T-helper 2 cell treated with Interferon-gamma antibody and Interleukin-4, amounts not matched to agents 5 μg/mL and 100 μg/mL, for 36 hours (primary cell): ENCODE data around the gene PTPRM.
A peak's percentile ranks its signal among the peaks of the same experiment; 100 is the strongest.

Experiments used
- DNase-seq: peaks from one replicate; pipeline ENCODE4 v3.0.0; 2021; ENCODE audit warnings: low spot score
- H3K27ac Mint-ChIP-seq: one replicate; pipeline ENCODE4 v1.8.0; 2021; ENCODE audit warnings: mild to moderate bottlenecking, mixed read lengths
- H3K27me3 Mint-ChIP-seq: one replicate; pipeline ENCODE4 v1.8.0; 2021; ENCODE audit warnings: low read depth, mixed read lengths
- H3K36me3 Mint-ChIP-seq: one replicate; pipeline ENCODE4 v1.8.0; 2021; ENCODE audit warnings: low read depth, mixed read lengths
- H3K4me1 Mint-ChIP-seq: one replicate; pipeline ENCODE4 v1.8.0; 2021; ENCODE audit warnings: low read depth, mixed read lengths
- H3K4me3 Mint-ChIP-seq: one replicate; pipeline ENCODE4 v1.8.0; 2022; ENCODE audit warnings: mild to moderate bottlenecking, moderate library complexity, mixed read lengths
- H3K9me3 Mint-ChIP-seq: one replicate; pipeline ENCODE4 v1.8.0; 2021; ENCODE audit warnings: mixed read lengths

PTPRM gene

GRCh38 chr18:8034674-8035073, 467.6 kb downstream of the PTPRM start:
- no peak overlapping the region for H3K4me3 Mint-ChIP-seq
- peaks cover 2% of the 10 kb centered on the region for H3K4me1 Mint-ChIP-seq
- H3K27ac Mint-ChIP-seq = no peak overlapping the region
- no peaks in the 10 kb centered on the region for H3K27me3 Mint-ChIP-seq
- peaks cover 3% of the 10 kb centered on the region for H3K9me3 Mint-ChIP-seq
- H3K36me3 Mint-ChIP-seq = no peaks in the 10 kb centered on the region
- DNase-seq = no peak

GRCh38 chr18:8036551-8036950, 469.4 kb downstream of the PTPRM start:
- H3K4me1 Mint-ChIP-seq = peaks cover 2% of the 10 kb centered on the region
- DNase-seq = no peak
- H3K36me3 Mint-ChIP-seq = no peaks in the 10 kb centered on the region
- H3K27me3 Mint-ChIP-seq = no peaks in the 10 kb centered on the region
- H3K4me3 Mint-ChIP-seq = no peak overlapping the region
- H3K9me3 Mint-ChIP-seq = no peaks in the 10 kb centered on the region
- no peak overlapping the region for H3K27ac Mint-ChIP-seq

- H3K27ac Mint-ChIP-seq = no peak overlapping the region
- no peak for DNase-seq
- no peaks in the 10 kb centered on the region for H3K27me3 Mint-ChIP-seq
- no peaks in the 10 kb centered on the region for H3K9me3 Mint-ChIP-seq
- H3K4me1 Mint-ChIP-seq = peaks cover 2% of the 10 kb centered on the region
- H3K4me3 Mint-ChIP-seq = no peak overlapping the region
- no peaks in the 10 kb centered on the region for H3K36me3 Mint-ChIP-seq
Measured at GRCh38 chr18:8037296-8037695, 470.2 kb downstream of the PTPRM start.

GRCh38 chr18:8040021-8040420, 472.9 kb downstream of the PTPRM start:
- Mint-ChIP-seq H3K4me1 (peaks cover 2% of the 10 kb centered on the region), H3K27me3 (no peaks in the 10 kb centered on the region), H3K4me3 (no peak overlapping the region), H3K27ac (no peak overlapping the region), H3K36me3 (no peaks in the 10 kb centered on the region), H3K9me3 (no peaks in the 10 kb centered on the region)
- no peak for DNase-seq

GRCh38 chr18:8041526-8042111, 474.5 kb downstream of the PTPRM start:
- DNase-seq = no peak
- Mint-ChIP-seq H3K4me3 (no peak overlapping the region), H3K9me3 (no peaks in the 10 kb centered on the region), H3K36me3 (no peaks in the 10 kb centered on the region), H3K4me1 (peaks cover 9% of the 10 kb centered on the region), H3K27me3 (no peaks in the 10 kb centered on the region), H3K27ac (no peak overlapping the region)

GRCh38 chr18:8044004-8044403, 476.9 kb downstream of the PTPRM start:
- Mint-ChIP-seq H3K9me3 (no peaks in the 10 kb centered on the region), H3K4me3 (no peak overlapping the region), H3K27me3 (no peaks in the 10 kb centered on the region), H3K4me1 (peaks cover 7% of the 10 kb centered on the region), H3K27ac (no peak overlapping the region), H3K36me3 (no peaks in the 10 kb centered on the region)
- no peak for DNase-seq

GRCh38 chr18:8045160-8045883, 478.2 kb downstream of the PTPRM start:
- no peaks in the 10 kb centered on the region for H3K9me3 Mint-ChIP-seq
- H3K36me3 Mint-ChIP-seq = no peaks in the 10 kb centered on the region
- H3K27ac Mint-ChIP-seq = no peak overlapping the region
- H3K4me1 Mint-ChIP-seq = peaks cover 7% of the 10 kb centered on the region
- H3K27me3 Mint-ChIP-seq = no peaks in the 10 kb centered on the region
- no peak for DNase-seq
- no peak overlapping the region for H3K4me3 Mint-ChIP-seq

- Mint-ChIP-seq H3K36me3 (no peaks in the 10 kb centered on the region), H3K9me3 (no peaks in the 10 kb centered on the region), H3K4me3 (no peak overlapping the region), H3K27me3 (no peaks in the 10 kb centered on the region), H3K27ac (no peak overlapping the region), H3K4me1 (peaks cover 8% of the 10 kb centered on the region)
- DNase-seq = peak; percentile 43
Measured at GRCh38 chr18:8045884-8046281, 478.8 kb downstream of the PTPRM start.

GRCh38 chr18:8046441-8046840, 479.3 kb downstream of the PTPRM start:
- Mint-ChIP-seq H3K27me3 (no peaks in the 10 kb centered on the region), H3K4me3 (no peak overlapping the region), H3K4me1 (peaks cover 11% of the 10 kb centered on the region), H3K27ac (no peak overlapping the region), H3K36me3 (no peaks in the 10 kb centered on the region), H3K9me3 (no peaks in the 10 kb centered on the region)
- no peak for DNase-seq

GRCh38 chr18:8049147-8049546, 482.0 kb downstream of the PTPRM start:
- Mint-ChIP-seq H3K27ac (no peak overlapping the region), H3K36me3 (no peaks in the 10 kb centered on the region), H3K4me1 (peaks cover 11% of the 10 kb centered on the region), H3K4me3 (no peak overlapping the region), H3K27me3 (no peaks in the 10 kb centered on the region), H3K9me3 (no peaks in the 10 kb centered on the region)
- no peak for DNase-seq

- Mint-ChIP-seq H3K9me3 (no peaks in the 10 kb centered on the region), H3K27me3 (no peaks in the 10 kb centered on the region), H3K4me3 (no peak overlapping the region), H3K36me3 (no peaks in the 10 kb centered on the region), H3K27ac (no peak overlapping the region), H3K4me1 (peaks cover 8% of the 10 kb centered on the region)
- no peak for DNase-seq
Measured at GRCh38 chr18:8050616-8051329, 483.7 kb downstream of the PTPRM start.

- Mint-ChIP-seq H3K27me3 (no peaks in the 10 kb centered on the region), H3K4me3 (no peak overlapping the region), H3K4me1 (peaks cover 4% of the 10 kb centered on the region), H3K36me3 (no peaks in the 10 kb centered on the region), H3K27ac (no peak overlapping the region), H3K9me3 (no peaks in the 10 kb centered on the region)
- no peak for DNase-seq
Measured at GRCh38 chr18:8051453-8051852, 484.3 kb downstream of the PTPRM start.

- H3K4me1 Mint-ChIP-seq = peaks cover 4% of the 10 kb centered on the region
- H3K9me3 Mint-ChIP-seq = no peaks in the 10 kb centered on the region
- H3K36me3 Mint-ChIP-seq = no peaks in the 10 kb centered on the region
- no peak for DNase-seq
- no peaks in the 10 kb centered on the region for H3K27me3 Mint-ChIP-seq
- H3K27ac Mint-ChIP-seq = no peak overlapping the region
- H3K4me3 Mint-ChIP-seq = no peak overlapping the region
Measured at GRCh38 chr18:8052237-8052701, 485.2 kb downstream of the PTPRM start.

GRCh38 chr18:8056723-8057122, 489.6 kb downstream of the PTPRM start:
- no peaks in the 10 kb centered on the region for H3K27me3 Mint-ChIP-seq
- H3K36me3 Mint-ChIP-seq = no peaks in the 10 kb centered on the region
- H3K27ac Mint-ChIP-seq = no peak overlapping the region
- DNase-seq = no peak
- no peaks in the 10 kb centered on the region for H3K9me3 Mint-ChIP-seq
- H3K4me1 Mint-ChIP-seq = no peaks in the 10 kb centered on the region
- no peak overlapping the region for H3K4me3 Mint-ChIP-seq
